ENCODE measurements around the gene RUNX2. TPM values are rescaled to one million over a fixed set of nuclear protein-coding genes. Genes with fewer than 3 reads are reported as not detected.

RUNX2 gene
- total and polyA plus RNA-seq, 2 experiments from 2014 or later, result 0.66 to 1.7 TPM

- Histone ChIP-seq H3K4me3 (peak overlapping the region; percentile 78), H3K36me3 (ENCODE audit: insufficient read depth) (no peaks in the 10 kb centered on the region), H3K4me1 (ENCODE audit: insufficient read depth) (peaks cover 16% of the 10 kb centered on the region), H4K20me1 (replicated peaks; ENCODE audit: insufficient read depth) (no peaks in the 10 kb centered on the region), H3K4me2 (peak overlapping the region; percentile 87), H3K27ac (ENCODE audit: low read depth) (peak overlapping the region; percentile 95; the same call in 1 of the 2 replicates), H3K79me2 (replicated peaks; ENCODE audit: insufficient read depth) (peaks cover 52% of the 10 kb centered on the region), H3K9me2 (ENCODE audit: insufficient read depth) (no peaks in the 10 kb centered on the region), H3K27me3 (ENCODE audit: insufficient read depth) (no peaks in the 10 kb centered on the region), H3F3A (replicated peaks; ENCODE audit: low read depth) (no peaks in the 10 kb centered on the region), H2AFZ (peak overlapping the region; percentile 96)
- Mint-ChIP-seq H3K4me3 (peak overlapping the region; percentile 90), H3K4me1 (peaks cover 16% of the 10 kb centered on the region), H3K36me3 (ENCODE audit: low read depth) (no peaks in the 10 kb centered on the region), H3K27me3 (ENCODE audit: insufficient read depth, low read depth, poor library complexity) (peaks cover 9% of the 10 kb centered on the region), H3K27ac (peak overlapping the region; percentile 100; the same call in 1 of the 2 replicates), H3K9me3 (no peaks in the 10 kb centered on the region)
- no peak for TF ChIP-seq NANOG (IDR thresholded peaks at IDR 0.05; ENCODE audit: borderline replicate concordance)
- no peak for TF ChIP-seq ETS1 (IDR thresholded peaks at IDR 0.05)
- TF ChIP-seq REST (IDR thresholded peaks at IDR 0.05; ENCODE audit: unreplicated experiment), result no peak
- no peak for TF ChIP-seq ZNF462 (CRISPR knock-in tag; IDR thresholded peaks at IDR 0.05)
- no peak for TF ChIP-seq CREB1 (CRISPR knock-in tag; IDR thresholded peaks at IDR 0.05; ENCODE audit: low read depth)
- TF ChIP-seq CTCF (conservative IDR thresholded peaks at IDR 0.05; ENCODE audit: low read depth in 2 of 2), result no peak
- TF ChIP-seq JUNB (IDR thresholded peaks at IDR 0.05; ENCODE audit: unreplicated experiment), result no peak
- no peak for TF ChIP-seq ZNF114 (CRISPR knock-in tag; IDR thresholded peaks at IDR 0.05)
- no peak for TF ChIP-seq STAT1 (IDR thresholded peaks at IDR 0.05; ENCODE audit: unreplicated experiment)
- TF ChIP-seq EZH2phosphoT487 (IDR thresholded peaks at IDR 0.05; ENCODE audit: unreplicated experiment), result no peak
- no peak for TF ChIP-seq ZNF331 (CRISPR knock-in tag; IDR thresholded peaks at IDR 0.05; ENCODE audit: low read depth)
- TF ChIP-seq POLR2AphosphoS5 (IDR thresholded peaks at IDR 0.05; ENCODE audit: low read depth), result no peak
- TF ChIP-seq EZH2 (IDR thresholded peaks at IDR 0.05; ENCODE audit: low read depth, unreplicated experiment), result no peak
- ATAC-seq, result no peak
- DNase-seq (ENCODE audit: low spot score), result peak; percentile 48
Measured at GRCh38 chr6:45376310-45377042, 48.3 kb downstream of the RUNX2 start.
